Panc1 (cell line): ENCODE results near the gene SLIT2. TPM values are rescaled to one million over a fixed set of nuclear protein-coding genes. Genes with fewer than 3 reads are reported as not detected.

ENCODE experiments used
- ATAC-seq: fragments of 200-7000 bp; cut with Tn5 transposase; 2 replicates; pipeline ENCODE4 v1.9.1; 2020; ENCODE audit warnings: mild to moderate bottlenecking, moderate library complexity
- BruUV-seq: library from RNA; stranded (reverse); fragments of 400-500 nt; replicated peaks from 2 replicates; lab custom pipeline; 2021; lab: Mats Ljungman, UMichigan
- CTCF ChIA-PET: fragments of 300-600 bp; sonication (Branson Sonifier 250); formaldehyde crosslinking; loops from one replicate; lab custom pipeline; 2022; ENCODE audit warnings: antibody characterized with exemption; lab: Charles Lee
- POLR2A ChIA-PET: fragments of 300-600 bp; sonication (Branson Sonifier 250); formaldehyde crosslinking; loops from one replicate; lab custom pipeline; 2022; ENCODE audit warnings: antibody characterized with exemption; lab: Charles Lee
- DNase-seq: peaks from one replicate; pipeline ENCODE4 v3.0.0-alpha.2; 2010; ENCODE audit warnings: low read depth, low spot score
- H3K27ac ChIP-seq: 2 replicates; pipeline ENCODE4 v1.5.1; 2011; ENCODE audit warnings: mild to moderate bottlenecking, low read length, inconsistent platforms
- H3K27me3 ChIP-seq: fragments of 200-500 bp; sonication (Bioruptor generic); 2 replicates; pipeline ENCODE4 v1.6.0; 2014; ENCODE audit warnings: low read length, inconsistent platforms; ENCODE audit not compliant: control insufficient read depth, insufficient read depth
- H3K36me3 ChIP-seq: fragments of 200-500 bp; sonication (Bioruptor generic); 2 replicates; pipeline ENCODE4 v1.5.1; 2014; ENCODE audit warnings: inconsistent platforms, mild to moderate bottlenecking, low read length, moderate library complexity; ENCODE audit not compliant: control insufficient read depth, insufficient read depth
- H3K4me1 ChIP-seq: 2 replicates; pipeline ENCODE4 v1.5.1; 2011; ENCODE audit warnings: inconsistent platforms, mild to moderate bottlenecking, low read length, moderate library complexity; ENCODE audit not compliant: control insufficient read depth, insufficient read depth
- H3K4me3 ChIP-seq, 2 experiments: 2 replicates each; pipeline ENCODE4 v1.5.1; 2011 to 2012; ENCODE audit warnings: low read depth in 2 of 2, low read length in 2 of 2, mild to moderate bottlenecking in 2 of 2, inconsistent platforms in 1 of 2, moderate library complexity in 1 of 2
- H3K9me3 ChIP-seq: fragments of 200-500 bp; sonication (Bioruptor generic); 2 replicates; pipeline ENCODE4 v1.5.1; 2014; ENCODE audit warnings: low read depth, mild to moderate bottlenecking, inconsistent platforms, low read length, moderate library complexity; ENCODE audit not compliant: control insufficient read depth, insufficient read depth
- CTCF ChIP-seq: fragments of 450-650 bp; IDR thresholded peaks from 2 replicates; pipeline ENCODE4 v1.5.1; 2017; ENCODE audit warnings: mild to moderate bottlenecking
- POLR2AphosphoS5 ChIP-seq: IDR thresholded peaks from 2 replicates; pipeline ENCODE4 v1.6.1; 2012; ENCODE audit warnings: mild to moderate bottlenecking, low read depth, low read length, moderate library complexity
- REST ChIP-seq, 2 experiments: IDR thresholded peaks; 2 replicates each; pipeline ENCODE4 v1.6.1; 2011 to 2012; ENCODE audit warnings: low read depth in 2 of 2, control low read depth in 1 of 2, low read length in 1 of 2, mild to moderate bottlenecking in 1 of 2, moderate library complexity in 1 of 2; ENCODE audit not compliant: insufficient read depth in 1 of 2
- SIN3A ChIP-seq: IDR thresholded peaks from 2 replicates; pipeline ENCODE4 v1.6.1; 2012; ENCODE audit warnings: low read depth, mild to moderate bottlenecking, low read length, moderate library complexity, borderline replicate concordance; ENCODE audit not compliant: insufficient read depth
- TCF7L2 ChIP-seq: IDR thresholded peaks from 2 replicates; pipeline ENCODE4 v1.6.1; 2011; ENCODE audit warnings: mild to moderate bottlenecking, low read depth, low read length, inconsistent platforms
- in situ Hi-C: cut with HindIII; loops from 2 replicates; pipeline ENCODE4 v1.10.0; 2016; ENCODE audit warnings: low sequenced_read_pairs, low pct_unique_long_range_greater_than_20kb
- intact Hi-C: fragments of 100-400 bp; cut with micrococcal nuclease; formaldehyde crosslinking; loops from one replicate; pipeline ENCODE4 v1.10.0; 2022; ENCODE audit not compliant: unreplicated experiment
- total RNA-seq: library from RNA; stranded (reverse); gene quantifications from one replicate; pipeline ENCODE4 v1.2.1, GENCODE V29; 2021; ENCODE audit not compliant: unreplicated experiment

SLIT2 gene
- total RNA-seq, 1 experiment from 2014 or later, result 0.28 TPM

- intact Hi-C loops (no loop called here), in situ Hi-C loops (no loop called here)
- no TSS peak for BruUV-seq
- no peaks in the 10 kb centered on the region for H3K4me1 ChIP-seq
- CTCF ChIA-PET, result no interaction called here
- H3K9me3 ChIP-seq, result no peaks in the 10 kb centered on the region
- DNase-seq (no peak), ATAC-seq (no peak)
- TF ChIP-seq SIN3A, result no peak
- POLR2A ChIA-PET, result no interaction called here
- no peak overlapping the region for H3K4me3 ChIP-seq
- no peaks in the 10 kb centered on the region for H3K27me3 ChIP-seq
- no peaks in the 10 kb centered on the region for H3K36me3 ChIP-seq
- H3K27ac ChIP-seq, result no peak overlapping the region
Observed at GRCh38 chr4:20276848-20277247, 25.1 kb downstream of the SLIT2 start.

DNA sequence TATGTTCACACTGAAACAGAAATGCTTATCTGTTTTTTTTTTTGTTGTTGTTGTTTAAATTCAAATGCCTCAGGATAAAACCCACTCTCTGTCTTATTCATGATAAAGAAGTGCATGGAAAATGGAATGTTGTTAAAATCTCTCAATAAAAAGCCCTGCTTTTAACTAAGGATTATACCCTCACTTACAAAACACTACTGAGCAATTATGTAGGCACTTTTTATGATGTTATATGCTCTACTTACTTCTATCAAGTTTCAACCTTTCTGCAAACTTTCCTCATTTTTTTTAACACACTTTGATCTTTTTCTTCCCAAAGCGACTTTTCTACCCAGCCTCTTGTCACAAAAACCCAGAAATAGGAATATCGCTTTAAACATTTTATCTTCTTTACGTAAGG is 26.5 kb downstream of the SLIT2 start:
- Histone ChIP-seq H3K9me3 (no peaks in the 10 kb centered on the region), H3K27ac (no peak overlapping the region), H3K27me3 (no peaks in the 10 kb centered on the region), H3K36me3 (no peaks in the 10 kb centered on the region), H3K4me1 (no peaks in the 10 kb centered on the region), H3K4me3 (no peak overlapping the region)
- DNase-seq, result no peak
- in situ Hi-C loops, result no loop called here
- TF ChIP-seq REST (IDR thresholded peaks at IDR 0.05; ENCODE audit: insufficient read depth in 1 of 2, low read depth in 2 of 2, low read length in 1 of 2) (no peak), CTCF (no peak), TCF7L2 (no peak), SIN3A (no peak)
- no peak for ATAC-seq
- POLR2A ChIA-PET, result no interaction called here
- intact Hi-C loops, result no loop called here
- CTCF ChIA-PET, result no interaction called here
- BruUV-seq, result no TSS peak

DNA sequence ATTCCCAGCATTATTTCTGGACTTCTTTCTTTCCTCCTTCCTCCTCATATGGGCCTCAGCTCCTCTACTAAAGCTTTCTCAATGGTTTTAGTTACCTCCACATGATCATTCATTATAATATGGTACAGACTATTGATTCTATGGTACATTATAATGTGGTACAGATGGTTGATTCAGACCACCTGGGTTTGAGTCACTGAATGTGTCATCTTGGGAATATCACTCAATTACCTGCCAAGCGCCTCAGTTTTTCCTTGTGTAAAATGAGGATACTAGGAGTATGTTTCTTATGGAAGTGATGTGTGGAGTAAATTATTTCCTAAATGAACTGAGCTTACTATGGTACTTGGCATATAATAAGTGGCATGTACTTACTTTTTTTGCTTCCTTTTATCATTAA is 27.7 kb downstream of the SLIT2 start:
- in situ Hi-C loops, result no loop called here
- Histone ChIP-seq H3K4me1 (no peaks in the 10 kb centered on the region), H3K4me3 (no peak overlapping the region), H3K27me3 (no peaks in the 10 kb centered on the region), H3K27ac (no peak overlapping the region), H3K9me3 (no peaks in the 10 kb centered on the region), H3K36me3 (no peaks in the 10 kb centered on the region)
- TF ChIP-seq SIN3A (no peak), POLR2AphosphoS5 (no peak), REST (IDR thresholded peaks at IDR 0.05; ENCODE audit: insufficient read depth in 1 of 2, low read depth in 2 of 2, low read length in 1 of 2) (no peak), CTCF (no peak), TCF7L2 (no peak)
- no TSS peak for BruUV-seq
- no peak for ATAC-seq
- no peak for DNase-seq
- POLR2A ChIA-PET, result no interaction called here
- CTCF ChIA-PET, result no interaction called here
- intact Hi-C loops, result no loop called here
